SH-SY5Y (cell line): Measurements from ENCODE around the gene GNAT1.

Experiments
- GATA2 ChIP-seq: IDR thresholded peaks from 2 replicates; pipeline ENCODE4 v1.6.1; 2011; ENCODE audit warnings: mild to moderate bottlenecking, low read depth, low read length
- GATA3 ChIP-seq: IDR thresholded peaks from 2 replicates; pipeline ENCODE4 v1.6.1; 2011; ENCODE audit warnings: low read depth, mild to moderate bottlenecking, low read length, moderate library complexity

DNA sequence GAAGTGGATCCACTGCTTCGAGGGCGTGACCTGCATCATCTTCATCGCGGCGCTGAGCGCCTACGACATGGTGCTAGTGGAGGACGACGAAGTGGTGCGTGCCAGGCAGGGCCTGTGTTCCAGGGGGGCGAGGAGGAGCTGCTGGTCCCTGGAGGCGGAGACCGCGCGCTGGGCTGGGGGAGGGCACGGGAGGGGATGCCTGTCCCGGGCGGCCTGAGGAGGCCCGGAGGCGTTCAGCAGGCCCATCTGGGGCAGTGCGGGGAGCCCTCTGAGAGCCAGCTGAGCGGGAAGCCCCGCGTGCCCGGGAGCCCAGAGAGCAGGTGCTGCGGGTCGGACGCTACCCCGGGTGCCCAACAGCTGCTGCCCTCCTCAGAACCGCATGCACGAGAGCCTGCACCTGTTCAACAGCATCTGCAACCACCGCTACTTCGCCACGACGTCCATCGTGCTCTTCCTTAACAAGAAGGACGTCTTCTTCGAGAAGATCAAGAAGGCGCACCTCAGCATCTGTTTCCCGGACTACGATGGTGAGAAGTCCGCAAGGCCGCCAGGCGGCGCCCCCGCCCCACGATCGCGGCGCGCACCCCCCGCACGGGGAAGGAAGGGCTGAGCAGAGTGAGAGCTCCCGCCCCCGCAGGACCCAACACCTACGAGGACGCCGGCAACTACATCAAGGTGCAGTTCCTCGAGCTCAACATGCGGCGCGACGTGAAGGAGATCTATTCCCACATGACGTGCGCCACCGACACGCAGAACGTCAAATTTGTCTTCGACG, 2.9 kb downstream of the GNAT1 start:
- TF ChIP-seq GATA3 (no peak), GATA2 (no peak)
